BE2C (cell line): ENCODE data around the gene PYGB.
"Not testable (repeated sequence)": the region's sequence is repeated elsewhere in the genome, so short reads cannot be mapped to it uniquely, and the experiment has no call there.

Experiments used
- DNase-seq: peaks from one replicate; pipeline ENCODE4 v3.0.0-alpha.2; 2020
- H3K27me3 ChIP-seq: fragments of 250-450 bp; sonication (Bioruptor Pico); 2 replicates; pipeline ENCODE4 v1.5.1; 2020; ENCODE audit warnings: mild to moderate bottlenecking
- H3K36me3 ChIP-seq: fragments of 250-450 bp; sonication (Bioruptor Pico); 2 replicates; pipeline ENCODE4 v1.5.1; 2020; ENCODE audit warnings: mild to moderate bottlenecking
- H3K4me1 ChIP-seq: fragments of 250-450 bp; sonication (Bioruptor Pico); 2 replicates; pipeline ENCODE4 v1.5.1; 2020
- H3K4me3 ChIP-seq: 2 replicates; pipeline ENCODE4 v1.5.1; 2011; ENCODE audit warnings: low read depth, low read length
- H3K9me3 ChIP-seq: fragments of 250-450 bp; sonication (Bioruptor Pico); 2 replicates; pipeline ENCODE4 v1.5.1; 2020
- TF ChIP-seq, protein P1 (sequence below): IDR thresholded peaks from 2 replicates; pipeline ENCODE4 v1.5.1; 2012; ENCODE audit warnings: mild to moderate bottlenecking, low read depth, low read length

PYGB gene

GRCh38 chr20:25328954-25329498 is 81.1 kb downstream of the PYGB start:
- no peaks in the 10 kb centered on the region for H3K9me3 ChIP-seq
- TF ChIP-seq, protein P1, sequence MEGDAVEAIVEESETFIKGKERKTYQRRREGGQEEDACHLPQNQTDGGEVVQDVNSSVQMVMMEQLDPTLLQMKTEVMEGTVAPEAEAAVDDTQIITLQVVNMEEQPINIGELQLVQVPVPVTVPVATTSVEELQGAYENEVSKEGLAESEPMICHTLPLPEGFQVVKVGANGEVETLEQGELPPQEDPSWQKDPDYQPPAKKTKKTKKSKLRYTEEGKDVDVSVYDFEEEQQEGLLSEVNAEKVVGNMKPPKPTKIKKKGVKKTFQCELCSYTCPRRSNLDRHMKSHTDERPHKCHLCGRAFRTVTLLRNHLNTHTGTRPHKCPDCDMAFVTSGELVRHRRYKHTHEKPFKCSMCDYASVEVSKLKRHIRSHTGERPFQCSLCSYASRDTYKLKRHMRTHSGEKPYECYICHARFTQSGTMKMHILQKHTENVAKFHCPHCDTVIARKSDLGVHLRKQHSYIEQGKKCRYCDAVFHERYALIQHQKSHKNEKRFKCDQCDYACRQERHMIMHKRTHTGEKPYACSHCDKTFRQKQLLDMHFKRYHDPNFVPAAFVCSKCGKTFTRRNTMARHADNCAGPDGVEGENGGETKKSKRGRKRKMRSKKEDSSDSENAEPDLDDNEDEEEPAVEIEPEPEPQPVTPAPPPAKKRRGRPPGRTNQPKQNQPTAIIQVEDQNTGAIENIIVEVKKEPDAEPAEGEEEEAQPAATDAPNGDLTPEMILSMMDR = no peak
- H3K4me3 ChIP-seq = no peak overlapping the region
- DNase-seq = no peak
- no peaks in the 10 kb centered on the region for H3K27me3 ChIP-seq
- no peaks in the 10 kb centered on the region for H3K36me3 ChIP-seq
- H3K4me1 ChIP-seq = no peaks in the 10 kb centered on the region

DNA sequence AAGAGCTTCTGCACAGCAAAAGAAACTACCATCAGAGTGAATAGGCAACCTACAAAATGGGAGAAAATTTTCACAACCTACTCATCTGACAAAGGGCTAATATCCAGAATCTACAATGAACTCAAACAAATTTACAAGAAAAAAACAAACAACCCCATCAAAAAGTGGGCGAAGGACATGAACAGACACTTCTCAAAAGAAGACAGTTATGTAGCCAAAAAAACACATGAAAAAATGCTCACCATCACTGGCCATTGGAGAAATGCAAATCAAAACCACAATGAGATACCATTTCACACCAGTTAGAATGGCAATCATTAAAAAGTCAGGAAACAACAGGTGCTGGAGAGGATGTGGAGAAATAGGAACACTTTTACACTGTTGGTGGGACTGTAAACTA is 87.1 kb downstream of the PYGB start:
- not testable (repeated sequence) for H3K27me3 ChIP-seq, H3K9me3 ChIP-seq, H3K4me1 ChIP-seq, H3K36me3 ChIP-seq, H3K4me3 ChIP-seq, DNase-seq

DNA sequence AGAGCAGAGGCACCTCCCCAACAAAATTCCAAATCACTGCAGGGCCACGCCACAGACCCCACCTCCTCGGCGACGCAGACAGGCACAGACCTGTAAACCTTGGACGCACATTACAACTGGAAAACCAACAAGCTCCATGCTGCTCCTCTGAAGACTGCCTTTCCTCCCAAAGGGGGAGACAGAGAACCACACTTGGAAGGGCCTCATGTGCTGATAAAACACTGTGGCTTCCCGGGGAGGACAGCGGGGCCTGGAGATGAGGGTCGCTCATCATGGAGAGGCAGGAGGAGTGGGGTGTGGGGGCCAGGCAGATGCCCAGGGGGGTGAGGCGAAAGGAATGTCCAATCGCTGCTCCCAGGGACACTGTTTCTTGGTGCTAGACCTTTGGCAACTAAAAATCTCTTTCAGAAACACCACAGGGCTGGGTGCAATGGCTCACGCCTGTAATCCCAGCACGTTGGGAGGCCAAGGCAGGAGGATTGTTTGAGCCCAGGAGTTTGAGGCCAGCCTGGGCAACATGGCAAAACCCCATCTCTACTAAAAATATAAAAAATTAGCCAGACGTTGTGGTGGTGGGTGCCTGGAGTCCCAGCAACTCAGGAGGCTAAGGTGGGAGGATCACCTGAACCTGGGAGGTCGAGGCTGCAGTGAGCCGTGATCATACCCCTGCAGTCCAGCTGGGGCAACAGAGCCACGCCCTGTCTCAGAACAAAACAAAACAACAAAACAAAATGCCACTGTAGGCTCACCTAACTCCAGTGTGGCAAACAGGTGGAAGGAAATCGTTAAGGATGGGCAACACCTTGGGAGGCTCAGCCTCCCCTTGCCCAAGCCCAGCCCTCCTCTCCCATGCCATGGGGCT is 88.9 kb downstream of the PYGB start:
- TF ChIP-seq, protein P1 = peak; percentile 57
- no peak overlapping the region for H3K4me3 ChIP-seq
- H3K4me1 ChIP-seq = no peaks in the 10 kb centered on the region
- no peaks in the 10 kb centered on the region for H3K9me3 ChIP-seq
- H3K36me3 ChIP-seq = peaks cover 3% of the 10 kb centered on the region; the same call in 1 of the 2 replicates
- DNase-seq = no peak
- no peaks in the 10 kb centered on the region for H3K27me3 ChIP-seq

DNA sequence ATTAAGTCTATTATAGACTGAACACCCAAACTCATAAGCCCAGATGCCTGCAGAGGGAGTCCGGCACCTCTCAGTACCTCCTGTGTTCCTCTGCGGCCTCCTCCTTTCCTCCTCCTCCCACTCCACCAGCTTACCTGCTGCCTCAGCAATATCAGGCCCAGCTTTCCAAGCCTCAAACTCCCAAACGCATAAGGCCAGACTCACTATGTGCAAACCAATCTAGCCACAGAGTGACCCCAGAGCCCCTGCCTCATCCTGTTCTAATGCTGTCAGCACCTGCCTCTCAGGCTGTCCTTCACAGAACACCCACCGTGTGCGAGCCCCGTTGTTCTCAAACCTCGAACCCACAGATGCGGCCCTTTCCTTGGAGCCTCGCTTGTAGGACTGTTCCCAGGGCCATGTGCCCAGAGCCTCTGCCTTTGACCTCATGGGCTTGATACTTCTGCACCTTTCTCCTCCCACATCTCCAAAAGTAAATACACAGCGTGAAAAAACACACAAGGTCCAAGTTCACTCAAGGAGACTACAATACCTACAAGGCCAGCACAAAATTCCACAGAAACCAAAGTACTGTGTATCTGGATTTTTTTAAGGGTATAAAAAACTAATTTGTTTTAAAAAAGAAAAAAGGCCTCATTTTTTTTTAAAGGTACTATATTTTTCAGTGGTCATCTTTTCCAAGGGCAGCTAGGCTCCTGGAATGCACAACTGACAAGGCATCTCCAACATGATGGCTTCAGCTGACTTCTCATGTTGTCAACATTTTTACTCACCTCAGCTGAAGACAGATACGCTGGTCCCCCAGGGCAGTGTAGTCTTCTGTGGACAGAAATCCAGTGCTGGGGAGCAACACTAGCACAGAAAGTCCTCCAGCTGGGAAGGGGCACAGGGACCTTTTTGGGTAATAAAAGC is 90.5 kb downstream of the PYGB start:
- Histone ChIP-seq H3K4me1 (no peaks in the 10 kb centered on the region), H3K27me3 (no peaks in the 10 kb centered on the region), H3K4me3 (no peak overlapping the region), H3K36me3 (peaks cover 3% of the 10 kb centered on the region; the same call in 1 of the 2 replicates), H3K9me3 (no peaks in the 10 kb centered on the region)
- DNase-seq = no peak
- TF ChIP-seq, protein P1 = no peak

GRCh38 chr20:25339608-25340007 is 91.7 kb downstream of the PYGB start:
- H3K27me3 ChIP-seq = no peaks in the 10 kb centered on the region
- peaks cover 3% of the 10 kb centered on the region; the same call in 1 of the 2 replicates for H3K36me3 ChIP-seq
- no peaks in the 10 kb centered on the region for H3K9me3 ChIP-seq
- H3K4me1 ChIP-seq = no peaks in the 10 kb centered on the region
- TF ChIP-seq, protein P1 = no peak
- H3K4me3 ChIP-seq = no peak overlapping the region
- no peak for DNase-seq

DNA sequence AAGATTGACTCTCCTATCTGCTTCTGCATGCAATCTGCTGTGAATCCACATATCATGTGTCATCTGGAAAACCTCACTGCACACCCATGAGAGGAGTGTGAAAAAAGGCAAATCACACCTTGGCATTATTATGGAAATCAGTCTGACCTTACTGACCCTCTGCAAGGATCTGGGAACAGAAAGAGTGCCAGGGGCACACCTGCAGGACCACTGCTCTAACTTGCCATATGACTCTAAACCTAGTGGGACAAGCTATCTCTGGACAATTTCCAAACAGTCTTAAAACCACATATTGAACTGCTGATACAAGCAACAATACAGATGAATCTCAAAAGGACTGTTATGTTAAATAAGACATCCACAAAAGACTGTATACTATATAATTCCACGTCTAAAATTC is 92.5 kb downstream of the PYGB start:
- DNase-seq = no peak

More for the DNA sequence above, 92.5 kb downstream of the PYGB start:
- H3K36me3 ChIP-seq = peaks cover 3% of the 10 kb centered on the region; the same call in 1 of the 2 replicates
- no peaks in the 10 kb centered on the region for H3K9me3 ChIP-seq
- TF ChIP-seq, protein P1 = no peak
- H3K4me1 ChIP-seq = no peaks in the 10 kb centered on the region
- no peak overlapping the region for H3K4me3 ChIP-seq
- H3K27me3 ChIP-seq = no peaks in the 10 kb centered on the region
